ENCODE results near the gene SLC25A52.

SLC25A52 gene

DNA sequence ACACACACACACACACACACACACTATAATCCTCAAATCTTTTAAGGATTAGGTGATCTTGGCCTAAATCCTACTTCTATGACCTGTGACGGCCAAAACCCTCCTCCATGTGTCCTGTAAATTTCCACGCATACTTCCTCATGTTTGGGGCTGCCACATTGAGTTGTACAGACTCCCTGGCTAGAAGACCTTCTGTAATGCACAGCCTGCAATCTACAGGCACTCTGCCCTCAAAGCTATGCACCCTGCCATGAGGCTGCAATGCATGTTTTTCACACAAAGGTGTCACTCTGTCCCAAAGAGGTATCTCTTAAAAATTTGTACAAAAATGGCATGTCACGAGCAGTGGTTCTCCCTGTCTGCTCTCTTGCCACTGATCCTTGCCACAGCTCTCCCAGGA lies 49.9 kb downstream of the SLC25A52 start:
- Histone ChIP-seq H3K4me1 (ENCODE audit: low read length) (no peaks in the 10 kb centered on the region), H3K4me3 (ENCODE audit: low read length) (no peak overlapping the region), H3K36me3 (replicated peaks; ENCODE audit: low read depth, low read length) (no peaks in the 10 kb centered on the region), H3K4me2 (ENCODE audit: low read length) (no peak overlapping the region), H3K27me3 (ENCODE audit: low read depth, low read length) (no peaks in the 10 kb centered on the region), H3K27ac (ENCODE audit: low read length) (no peak overlapping the region), H3K9me3 (ENCODE audit: insufficient read depth, low read length) (no peaks in the 10 kb centered on the region), H2AFZ (ENCODE audit: low read depth, low read length) (no peak overlapping the region), H4K20me1 (ENCODE audit: insufficient read depth, low read length) (no peaks in the 10 kb centered on the region), H3K79me2 (ENCODE audit: low read length) (no peaks in the 10 kb centered on the region), H3K9ac (ENCODE audit: low read length) (no peak overlapping the region)
- TF ChIP-seq, protein P1, sequence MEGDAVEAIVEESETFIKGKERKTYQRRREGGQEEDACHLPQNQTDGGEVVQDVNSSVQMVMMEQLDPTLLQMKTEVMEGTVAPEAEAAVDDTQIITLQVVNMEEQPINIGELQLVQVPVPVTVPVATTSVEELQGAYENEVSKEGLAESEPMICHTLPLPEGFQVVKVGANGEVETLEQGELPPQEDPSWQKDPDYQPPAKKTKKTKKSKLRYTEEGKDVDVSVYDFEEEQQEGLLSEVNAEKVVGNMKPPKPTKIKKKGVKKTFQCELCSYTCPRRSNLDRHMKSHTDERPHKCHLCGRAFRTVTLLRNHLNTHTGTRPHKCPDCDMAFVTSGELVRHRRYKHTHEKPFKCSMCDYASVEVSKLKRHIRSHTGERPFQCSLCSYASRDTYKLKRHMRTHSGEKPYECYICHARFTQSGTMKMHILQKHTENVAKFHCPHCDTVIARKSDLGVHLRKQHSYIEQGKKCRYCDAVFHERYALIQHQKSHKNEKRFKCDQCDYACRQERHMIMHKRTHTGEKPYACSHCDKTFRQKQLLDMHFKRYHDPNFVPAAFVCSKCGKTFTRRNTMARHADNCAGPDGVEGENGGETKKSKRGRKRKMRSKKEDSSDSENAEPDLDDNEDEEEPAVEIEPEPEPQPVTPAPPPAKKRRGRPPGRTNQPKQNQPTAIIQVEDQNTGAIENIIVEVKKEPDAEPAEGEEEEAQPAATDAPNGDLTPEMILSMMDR (IDR thresholded peaks at IDR 0.05; ENCODE audit: low read depth, low read length) = peak; percentile 34
- no peak for TF ChIP-seq EZH2phosphoT487 (IDR thresholded peaks at IDR 0.05; ENCODE audit: low read depth)

Measured in OCI-LY3 (cell line).